Mesenchymal stem cell (in vitro differentiated cells and primary cell): ENCODE data around the gene KIF27. TPM values are rescaled to one million over a fixed set of nuclear protein-coding genes. Genes with fewer than 3 reads are reported as not detected.

ENCODE experiments used
- DNase-seq: peaks from one replicate; pipeline ENCODE4 v3.0.0-alpha.2; 2013
- H2AFZ ChIP-seq: one replicate; pipeline ENCODE4 v1.6.1; 2013; ENCODE audit warnings: low read depth, mild to moderate bottlenecking, control low read depth, inconsistent platforms, low read length, moderate library complexity
- H2AK5ac ChIP-seq: 2 replicates; pipeline ENCODE4 v1.6.1; 2013; ENCODE audit warnings: low read length, moderate library complexity, mild to moderate bottlenecking, inconsistent platforms; ENCODE audit not compliant: severe bottlenecking
- H2BK120ac ChIP-seq: one replicate; pipeline ENCODE4 v1.6.1; 2013; ENCODE audit warnings: low read depth, mild to moderate bottlenecking, inconsistent platforms, low read length, moderate library complexity
- H2BK12ac ChIP-seq, 2 experiments: one replicate each; pipeline ENCODE4 v1.6.1; 2013; ENCODE audit warnings: inconsistent platforms in 2 of 2, low read length in 2 of 2, mild to moderate bottlenecking in 2 of 2, moderate library complexity in 2 of 2, control low read depth in 1 of 2
- H2BK15ac ChIP-seq: one replicate; pipeline ENCODE4 v1.6.1; 2013; ENCODE audit warnings: mild to moderate bottlenecking, low read depth, inconsistent platforms; ENCODE audit not compliant: poor library complexity, severe bottlenecking
- H2BK5ac ChIP-seq: 2 replicates; pipeline ENCODE4 v1.6.1; 2013; ENCODE audit warnings: low read depth, mild to moderate bottlenecking, low read length, control low read depth, inconsistent platforms; ENCODE audit not compliant: poor library complexity, severe bottlenecking
- H3K14ac ChIP-seq, 2 experiments: one replicate each; pipeline ENCODE4 v1.6.1; 2013; ENCODE audit warnings: inconsistent platforms in 2 of 2, low read length in 2 of 2, control low read depth in 1 of 2, mild to moderate bottlenecking in 1 of 2, moderate library complexity in 1 of 2
- H3K18ac ChIP-seq, 2 experiments: one replicate each; pipeline ENCODE4 v1.6.1; 2013; ENCODE audit warnings: inconsistent platforms in 2 of 2, low read length in 2 of 2, control low read depth in 1 of 2, low read depth in 1 of 2, mild to moderate bottlenecking in 1 of 2
- H3K23ac ChIP-seq, 2 experiments: one replicate each; pipeline ENCODE4 v1.6.1; 2013; ENCODE audit warnings: inconsistent platforms in 2 of 2, low read length in 2 of 2, mild to moderate bottlenecking in 2 of 2, moderate library complexity in 2 of 2, control low read depth in 1 of 2
- H3K27ac ChIP-seq: 2 replicates; pipeline ENCODE4 v1.5.1; 2013; ENCODE audit warnings: mild to moderate bottlenecking, moderate library complexity, low read length, control low read depth, inconsistent platforms; ENCODE audit not compliant: poor library complexity, severe bottlenecking
- H3K27me3 ChIP-seq, 2 experiments: 2 replicates each; pipeline versions ENCODE4 v1.6.1 to v1.7.0; 2013; ENCODE audit warnings: low read length in 2 of 2, mild to moderate bottlenecking in 2 of 2, moderate library complexity in 2 of 2, control low read depth in 1 of 2, inconsistent platforms in 1 of 2; ENCODE audit not compliant: control insufficient read depth in 1 of 2, insufficient read depth in 1 of 2
- H3K36me3 ChIP-seq, 2 experiments: 2 replicates each; pipeline versions ENCODE4 v1.6.1 to v1.7.0; 2013; ENCODE audit warnings: low read length in 2 of 2, control low read depth in 1 of 2, inconsistent platforms in 1 of 2, low read depth in 1 of 2, mild to moderate bottlenecking in 1 of 2; ENCODE audit not compliant: insufficient read depth in 2 of 2, control insufficient read depth in 1 of 2
- H3K4ac ChIP-seq, 2 experiments: one replicate each; pipeline ENCODE4 v1.6.1; 2013; ENCODE audit warnings: inconsistent platforms in 2 of 2, low read length in 2 of 2, mild to moderate bottlenecking in 2 of 2, moderate library complexity in 2 of 2, control low read depth in 1 of 2, low read depth in 1 of 2
- H3K4me1 ChIP-seq: 2 replicates; pipeline ENCODE4 v1.6.1; 2013; ENCODE audit warnings: low read depth, low read length, control low read depth; ENCODE audit not compliant: control insufficient read depth, insufficient read depth
- H3K4me2 ChIP-seq: 2 replicates; pipeline ENCODE4 v1.6.1; 2013; ENCODE audit warnings: low read length, mild to moderate bottlenecking, inconsistent platforms; ENCODE audit not compliant: poor library complexity, severe bottlenecking
- H3K4me3 ChIP-seq, 2 experiments: 2 replicates each; pipeline versions ENCODE4 v1.5.1 to v1.7.0; 2013; ENCODE audit warnings: low read length in 2 of 2, mild to moderate bottlenecking in 2 of 2, control low read depth in 1 of 2, low read depth in 1 of 2; ENCODE audit not compliant: insufficient read depth in 1 of 2
- H3K79me1 ChIP-seq: replicated peaks from 2 replicates; pipeline ENCODE4 v1.6.1; 2013; ENCODE audit warnings: mild to moderate bottlenecking, control low read depth, low read length, inconsistent platforms; ENCODE audit not compliant: poor library complexity, severe bottlenecking
- H3K9ac ChIP-seq: 2 replicates; pipeline ENCODE4 v1.7.0; 2013; ENCODE audit warnings: mild to moderate bottlenecking, low read length, moderate library complexity
- H3K9me3 ChIP-seq: 2 replicates; pipeline ENCODE4 v1.7.0; 2013; ENCODE audit warnings: mild to moderate bottlenecking, low read length; ENCODE audit not compliant: control insufficient read depth
- H4K8ac ChIP-seq: one replicate; pipeline ENCODE4 v1.6.1; 2013; ENCODE audit warnings: inconsistent platforms, mild to moderate bottlenecking, low read length, moderate library complexity
- H4K91ac ChIP-seq: one replicate; pipeline ENCODE4 v1.6.1; 2013; ENCODE audit warnings: mild to moderate bottlenecking, low read length, inconsistent platforms
- WGBS: methylation state at CpG from one replicate; pipeline ENCODE4 v1.1.7; 2013; ENCODE audit warnings: mixed read lengths; 5-methylcytosine and 5-hydroxymethylcytosine counted together
- polyA plus RNA-seq, 2 experiments: library from polyadenylated mRNA; stranded (reverse); fragments of 200-250 nt; gene quantifications; one replicate each; pipeline ENCODE4 v1.2.3, GENCODE V29; 2013

Gene KIF27, protein sequence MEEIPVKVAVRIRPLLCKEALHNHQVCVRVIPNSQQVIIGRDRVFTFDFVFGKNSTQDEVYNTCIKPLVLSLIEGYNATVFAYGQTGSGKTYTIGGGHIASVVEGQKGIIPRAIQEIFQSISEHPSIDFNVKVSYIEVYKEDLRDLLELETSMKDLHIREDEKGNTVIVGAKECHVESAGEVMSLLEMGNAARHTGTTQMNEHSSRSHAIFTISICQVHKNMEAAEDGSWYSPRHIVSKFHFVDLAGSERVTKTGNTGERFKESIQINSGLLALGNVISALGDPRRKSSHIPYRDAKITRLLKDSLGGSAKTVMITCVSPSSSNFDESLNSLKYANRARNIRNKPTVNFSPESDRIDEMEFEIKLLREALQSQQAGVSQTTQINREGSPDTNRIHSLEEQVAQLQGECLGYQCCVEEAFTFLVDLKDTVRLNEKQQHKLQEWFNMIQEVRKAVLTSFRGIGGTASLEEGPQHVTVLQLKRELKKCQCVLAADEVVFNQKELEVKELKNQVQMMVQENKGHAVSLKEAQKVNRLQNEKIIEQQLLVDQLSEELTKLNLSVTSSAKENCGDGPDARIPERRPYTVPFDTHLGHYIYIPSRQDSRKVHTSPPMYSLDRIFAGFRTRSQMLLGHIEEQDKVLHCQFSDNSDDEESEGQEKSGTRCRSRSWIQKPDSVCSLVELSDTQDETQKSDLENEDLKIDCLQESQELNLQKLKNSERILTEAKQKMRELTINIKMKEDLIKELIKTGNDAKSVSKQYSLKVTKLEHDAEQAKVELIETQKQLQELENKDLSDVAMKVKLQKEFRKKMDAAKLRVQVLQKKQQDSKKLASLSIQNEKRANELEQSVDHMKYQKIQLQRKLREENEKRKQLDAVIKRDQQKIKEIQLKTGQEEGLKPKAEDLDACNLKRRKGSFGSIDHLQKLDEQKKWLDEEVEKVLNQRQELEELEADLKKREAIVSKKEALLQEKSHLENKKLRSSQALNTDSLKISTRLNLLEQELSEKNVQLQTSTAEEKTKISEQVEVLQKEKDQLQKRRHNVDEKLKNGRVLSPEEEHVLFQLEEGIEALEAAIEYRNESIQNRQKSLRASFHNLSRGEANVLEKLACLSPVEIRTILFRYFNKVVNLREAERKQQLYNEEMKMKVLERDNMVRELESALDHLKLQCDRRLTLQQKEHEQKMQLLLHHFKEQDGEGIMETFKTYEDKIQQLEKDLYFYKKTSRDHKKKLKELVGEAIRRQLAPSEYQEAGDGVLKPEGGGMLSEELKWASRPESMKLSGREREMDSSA (N-terminal part only)
- 1.2 TPM for polyA plus RNA-seq (2013, experiment 1 of 2)
- polyA plus RNA-seq (2013, experiment 2 of 2): 1.1 TPM

DNA sequence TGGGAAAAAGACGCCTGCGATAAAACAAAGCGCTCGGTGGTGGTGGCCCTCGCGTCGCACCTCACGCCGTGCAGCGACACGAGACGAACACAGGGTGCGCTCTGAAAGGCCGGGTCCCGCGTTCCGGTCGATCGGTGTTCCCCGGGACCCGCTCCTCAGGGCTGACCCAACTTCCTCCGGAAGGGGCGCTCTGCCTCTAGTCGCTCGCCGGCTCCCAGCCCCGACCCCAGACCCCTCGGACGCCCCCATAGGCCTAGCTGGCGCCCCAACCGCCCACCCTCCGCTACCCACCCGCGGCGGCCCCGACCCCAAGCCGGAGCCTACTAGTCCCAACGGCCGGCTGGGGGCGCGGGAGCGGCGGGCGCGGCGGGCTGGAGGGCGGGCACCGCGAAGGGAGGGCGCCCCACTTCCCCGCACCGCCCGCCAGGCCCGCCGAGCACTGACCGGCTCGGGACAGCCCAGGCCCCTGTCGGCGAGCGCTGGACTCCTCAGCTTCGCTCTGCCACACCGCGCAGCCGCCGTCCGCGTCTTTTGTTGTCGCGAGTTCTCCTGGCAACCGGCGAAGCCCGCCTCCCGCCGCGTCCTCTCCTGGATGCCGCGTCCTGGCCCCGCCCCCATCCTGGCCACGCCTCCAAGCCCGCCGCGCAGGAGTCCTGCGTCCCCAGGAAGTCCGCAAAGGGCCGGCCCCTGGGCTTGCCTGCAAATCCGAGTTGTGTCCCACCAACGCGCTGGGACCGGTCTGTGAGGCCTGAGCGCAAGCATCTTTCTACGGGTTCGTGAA is at the start of gene KIF27:
KIF27 (minus strand) TSS at position 506 of the 781 bp plus-strand sequence. CDS start 5,841 bp downstream, outside the sequence.
- Histone ChIP-seq H2BK5ac (peak within 1 kb of the TSS; percentile 19), H4K8ac (peak within 1 kb of the TSS; percentile 72), H3K9me3 (no peaks in the 10 kb centered on the region), H3K9ac (peak within 1 kb of the TSS; percentile 91), H2BK15ac (no peak within 1 kb of the TSS), H3K27me3 (no peaks in the 10 kb centered on the region), H3K27ac (peak within 1 kb of the TSS; percentile 67), H3K23ac (no peak within 1 kb of the TSS), H3K14ac (no peak within 1 kb of the TSS), H2BK12ac (no peak within 1 kb of the TSS), H3K36me3 (peaks cover 0 to 3% of the 10 kb centered on the region in 2 experiments), H2BK120ac (peak within 1 kb of the TSS; percentile 73), H3K79me1 (peaks cover 3% of the 10 kb centered on the region), H3K4ac (peak within 1 kb of the TSS in 1 of 2 experiments; percentile 49), H3K4me3 (peak within 1 kb of the TSS; percentile 78 to 88), H3K4me2 (peak within 1 kb of the TSS; percentile 62), H4K91ac (peak within 1 kb of the TSS; percentile 15), H2AFZ (peak within 1 kb of the TSS; percentile 46), H3K4me1 (peaks cover 2% of the 10 kb centered on the region), H2AK5ac (no peak within 1 kb of the TSS), H3K18ac (peak within 1 kb of the TSS; percentile 85 to 91)
- under 1% methylated on average over 67 of the region's 92 CpGs for WGBS
- DNase-seq: peak; percentile 98

DNA sequence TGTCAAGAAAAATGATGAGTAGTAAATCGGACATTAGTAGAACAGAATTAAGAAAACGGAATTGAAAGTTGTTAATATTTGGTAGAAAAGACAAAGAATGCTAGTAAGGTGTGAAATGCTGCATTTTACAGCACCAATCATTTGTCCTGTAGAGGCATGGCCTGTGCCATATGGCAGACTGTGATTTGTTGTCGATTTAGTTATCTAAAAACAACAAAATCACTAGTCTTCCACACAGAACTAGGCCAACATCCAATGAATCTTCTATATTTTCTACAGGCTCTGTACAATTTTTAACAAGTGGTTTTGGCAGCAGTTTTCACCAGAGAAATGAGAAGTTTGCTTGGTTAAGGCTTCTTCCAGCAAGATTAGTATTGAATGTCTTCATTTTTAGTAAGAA is 48.4 kb upstream of the KIF27 start:
- H4K91ac ChIP-seq: no peak overlapping the region
- WGBS: 88% methylated on average over 2 of the region's 3 CpGs

DNA sequence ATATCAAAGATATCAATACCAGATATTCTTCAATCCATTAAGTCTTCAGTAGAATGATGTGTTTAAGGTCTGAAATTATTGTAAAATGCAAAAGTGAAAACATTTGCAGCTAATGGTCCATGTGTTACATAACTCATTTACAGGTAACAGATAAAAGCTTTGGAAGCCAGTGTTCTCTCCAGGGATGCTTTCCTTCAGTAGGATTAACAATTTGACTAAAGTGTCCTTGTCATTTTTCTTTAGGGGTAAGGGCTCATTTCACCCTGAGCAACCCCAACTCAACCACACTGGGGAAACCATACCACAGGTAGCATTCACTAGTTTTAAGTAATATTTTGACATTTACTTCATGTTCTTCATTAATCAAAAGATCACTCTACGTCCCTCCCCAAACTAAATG is 45.8 kb upstream of the KIF27 start:
- H3K18ac ChIP-seq: no peak overlapping the region
- H3K9me3 ChIP-seq: no peaks in the 10 kb centered on the region
- no peak overlapping the region for H4K8ac ChIP-seq
- no peak overlapping the region for H3K27ac ChIP-seq
- no peak overlapping the region for H2BK120ac ChIP-seq
- H3K79me1 ChIP-seq: no peaks in the 10 kb centered on the region
- no peak overlapping the region for H3K23ac ChIP-seq
- 95% methylated on average over 1 of the region's 1 CpG for WGBS
- H2BK12ac ChIP-seq: no peak overlapping the region
- DNase-seq: no peak
- H3K27me3 ChIP-seq: no peaks in the 10 kb centered on the region
- H2AK5ac ChIP-seq: no peak overlapping the region
- H3K4me2 ChIP-seq: no peak overlapping the region
- H3K4ac ChIP-seq: no peak overlapping the region
- H3K9ac ChIP-seq: no peak overlapping the region
- no peak overlapping the region for H3K4me3 ChIP-seq
- H2BK15ac ChIP-seq: no peak overlapping the region
- no peak overlapping the region for H2BK5ac ChIP-seq
- no peak overlapping the region for H2AFZ ChIP-seq
- no peaks in the 10 kb centered on the region for H3K4me1 ChIP-seq
- H3K36me3 ChIP-seq: peaks cover 11 to 60% of the 10 kb centered on the region in 2 experiments
- H3K14ac ChIP-seq: no peak overlapping the region
- H4K91ac ChIP-seq: no peak overlapping the region

More for the DNA sequence above, 48.4 kb upstream of the KIF27 start:
- Histone ChIP-seq H3K18ac (no peak overlapping the region), H3K4me2 (no peak overlapping the region), H2AFZ (no peak overlapping the region), H3K9ac (peak overlapping the region; percentile 31), H3K14ac (no peak overlapping the region), H3K9me3 (no peaks in the 10 kb centered on the region), H2BK15ac (no peak overlapping the region), H2BK120ac (no peak overlapping the region), H3K4me1 (no peaks in the 10 kb centered on the region), H3K79me1 (no peaks in the 10 kb centered on the region), H3K23ac (no peak overlapping the region), H2AK5ac (no peak overlapping the region), H3K27ac (no peak overlapping the region), H3K4me3 (no peak overlapping the region), H3K4ac (no peak overlapping the region), H2BK5ac (no peak overlapping the region), H2BK12ac (no peak overlapping the region), H4K8ac (no peak overlapping the region), H3K27me3 (no peaks in the 10 kb centered on the region), H3K36me3 (peaks cover 11 to 86% of the 10 kb centered on the region in 2 experiments)
- DNase-seq: no peak
